Smooth muscle cell (in vitro differentiated cells): ENCODE results near the gene PUM1. TPM values are rescaled to one million over a fixed set of nuclear protein-coding genes. Genes with fewer than 3 reads are reported as not detected.

Experiments
- DNase-seq: peaks from one replicate; lab custom pipeline; 2025; ENCODE audit not compliant: unreplicated experiment; lab: John Stamatoyannopoulos, UW
- H2AFZ ChIP-seq: fragments of 200-600 bp; sonication (generic); 2 replicates; pipeline ENCODE4 v1.6.0; 2016; ENCODE audit warnings: antibody characterized with exemption, low read depth, mild to moderate bottlenecking
- H3F3A ChIP-seq: fragments of 200-600 bp; sonication (generic); 2 replicates; pipeline ENCODE4 v1.6.0; 2017; ENCODE audit warnings: antibody characterized with exemption, low read depth
- H3K27ac ChIP-seq: fragments of 200-600 bp; sonication (generic); 2 replicates; pipeline ENCODE4 v1.5.1; 2016; ENCODE audit warnings: low read depth, mild to moderate bottlenecking
- H3K27me3 ChIP-seq: fragments of 200-600 bp; sonication (generic); 2 replicates; pipeline ENCODE4 v1.6.1; 2016; ENCODE audit warnings: low read depth, mild to moderate bottlenecking
- H3K36me3 ChIP-seq: fragments of 200-600 bp; sonication (generic); 2 replicates; pipeline ENCODE4 v1.5.1; 2016; ENCODE audit warnings: low read depth
- H3K4me1 ChIP-seq: fragments of 200-600 bp; sonication (generic); 2 replicates; pipeline ENCODE4 v1.5.1; 2016; ENCODE audit warnings: low read depth
- H3K4me2 ChIP-seq: fragments of 200-600 bp; sonication (generic); 2 replicates; pipeline ENCODE4 v1.6.0; 2016; ENCODE audit warnings: mild to moderate bottlenecking
- H3K4me3 ChIP-seq: fragments of 200-600 bp; sonication (generic); 2 replicates; pipeline ENCODE4 v1.5.1; 2016; ENCODE audit warnings: mild to moderate bottlenecking
- H3K79me2 ChIP-seq: fragments of 200-600 bp; sonication (generic); 2 replicates; pipeline ENCODE4 v1.6.0; 2016; ENCODE audit warnings: low read depth, mild to moderate bottlenecking
- H3K9ac ChIP-seq: fragments of 200-600 bp; sonication (generic); 2 replicates; pipeline ENCODE4 v1.6.0; 2016; ENCODE audit warnings: low read depth
- H3K9me3 ChIP-seq: fragments of 200-600 bp; sonication (generic); replicated peaks from 2 replicates; pipeline ENCODE4 v1.5.1; 2016; ENCODE audit warnings: low read depth
- H4K20me1 ChIP-seq: fragments of 200-600 bp; sonication (generic); 2 replicates; pipeline ENCODE4 v1.6.0; 2016; ENCODE audit warnings: low read depth
- CTCF ChIP-seq: fragments of 200-600 bp; sonication (generic); IDR thresholded peaks from 2 replicates; pipeline ENCODE4 v1.5.1; 2017; ENCODE audit warnings: borderline replicate concordance, mild to moderate bottlenecking, antibody characterized with exemption; ENCODE audit not compliant: insufficient read depth, poor library complexity, severe bottlenecking
- WGBS: methylation state at CpG from one replicate; pipeline ENCODE4 v1.1.7; 2016; ENCODE audit warnings: low lambda C conversion rate; 5-methylcytosine and 5-hydroxymethylcytosine counted together
- polyA plus RNA-seq: library from polyadenylated mRNA; unstranded; fragments of >200 nt; fragmentation: Nextera tagmentation; extraction: Ambion mirVana; gene quantifications from 2 replicates; pipeline ENCODE4 v1.2.1, GENCODE V29; 2016
- total RNA-seq: library from RNA; depleted of rRNA; stranded (reverse); fragments of >200 nt; gene quantifications from 2 replicates; pipeline ENCODE4 v1.2.3, GENCODE V29; 2014

The PUM1 gene
- total and polyA plus RNA-seq, 2 experiments from 2014 or later = 49.0 to 78.2 TPM

- H3K36me3 ChIP-seq = peaks cover 11% of the 10 kb centered on the region
- H4K20me1 ChIP-seq = peaks cover 100% of the 10 kb centered on the region
- H3K27me3 ChIP-seq = no peaks in the 10 kb centered on the region
- H3K79me2 ChIP-seq = peaks cover 74% of the 10 kb centered on the region
- H3K9ac ChIP-seq = no peak overlapping the region
- H3K4me3 ChIP-seq = no peak overlapping the region
- TF ChIP-seq CTCF = no peak
- H3F3A ChIP-seq = peaks cover 25% of the 10 kb centered on the region
- H3K4me1 ChIP-seq = peaks cover 14% of the 10 kb centered on the region
- no peaks in the 10 kb centered on the region for H3K9me3 ChIP-seq
- H3K27ac ChIP-seq = peak overlapping the region; percentile 75
- DNase-seq = no peak
- WGBS = 73% methylated on average over 8 of the region's 8 CpGs
- H3K4me2 ChIP-seq = peak overlapping the region; percentile 73
- no peak overlapping the region for H2AFZ ChIP-seq
Observed at GRCh38 chr1:30966690-30967369, 98.7 kb downstream of the PUM1 start.

GRCh38 chr1:30965924-30966599 lies 99.5 kb downstream of the PUM1 start:
- no peak for TF ChIP-seq CTCF
- Histone ChIP-seq H3K4me2 (peak overlapping the region; percentile 73), H3K4me3 (no peak overlapping the region), H3K27ac (peak overlapping the region; percentile 75), H4K20me1 (peaks cover 100% of the 10 kb centered on the region), H2AFZ (no peak overlapping the region), H3K9ac (no peak overlapping the region), H3K4me1 (peaks cover 14% of the 10 kb centered on the region), H3K27me3 (no peaks in the 10 kb centered on the region), H3K36me3 (peaks cover 11% of the 10 kb centered on the region), H3F3A (peaks cover 25% of the 10 kb centered on the region), H3K9me3 (no peaks in the 10 kb centered on the region), H3K79me2 (peaks cover 74% of the 10 kb centered on the region)
- WGBS = 85% methylated on average over 8 of the region's 8 CpGs
- no peak for DNase-seq

- peak overlapping the region; percentile 25 for H3K27ac ChIP-seq
- H4K20me1 ChIP-seq = peaks cover 100% of the 10 kb centered on the region
- no peak for DNase-seq
- peaks cover 74% of the 10 kb centered on the region for H3K79me2 ChIP-seq
- no peak overlapping the region for H2AFZ ChIP-seq
- no peak for TF ChIP-seq CTCF
- peaks cover 14% of the 10 kb centered on the region for H3K4me1 ChIP-seq
- H3F3A ChIP-seq = peaks cover 23% of the 10 kb centered on the region
- no peak overlapping the region for H3K9ac ChIP-seq
- no peaks in the 10 kb centered on the region for H3K9me3 ChIP-seq
- no peak overlapping the region for H3K4me2 ChIP-seq
- no peak overlapping the region for H3K4me3 ChIP-seq
- peaks cover 11% of the 10 kb centered on the region for H3K36me3 ChIP-seq
- WGBS = 66% methylated on average over 7 of the region's 7 CpGs
- no peaks in the 10 kb centered on the region for H3K27me3 ChIP-seq
Observed at GRCh38 chr1:30964706-30965105, 100.8 kb downstream of the PUM1 start.
